GM18507 (cell line): Measurements from ENCODE around the gene CASKIN2.
"Not testable (repeated sequence)": the region's sequence is repeated elsewhere in the genome, so short reads cannot be mapped to it uniquely, and the experiment has no call there.

Source experiments
- DNase-seq: peaks from one replicate; pipeline ENCODE4 v3.0.0; 2011; ENCODE audit warnings: low read depth; ENCODE audit not compliant: insufficient read length; ENCODE audit errors: extremely low spot score
- FAIRE-seq: peaks from 2 replicates; lab custom pipeline; 2011; peaks lifted over from hg19 to GRCh38; lab: Jason Lieb, UNC

CASKIN2 gene

GRCh38 chr17:75494326-75494877 is 20.9 kb downstream of the CASKIN2 start:
- no peak for FAIRE-seq

DNA sequence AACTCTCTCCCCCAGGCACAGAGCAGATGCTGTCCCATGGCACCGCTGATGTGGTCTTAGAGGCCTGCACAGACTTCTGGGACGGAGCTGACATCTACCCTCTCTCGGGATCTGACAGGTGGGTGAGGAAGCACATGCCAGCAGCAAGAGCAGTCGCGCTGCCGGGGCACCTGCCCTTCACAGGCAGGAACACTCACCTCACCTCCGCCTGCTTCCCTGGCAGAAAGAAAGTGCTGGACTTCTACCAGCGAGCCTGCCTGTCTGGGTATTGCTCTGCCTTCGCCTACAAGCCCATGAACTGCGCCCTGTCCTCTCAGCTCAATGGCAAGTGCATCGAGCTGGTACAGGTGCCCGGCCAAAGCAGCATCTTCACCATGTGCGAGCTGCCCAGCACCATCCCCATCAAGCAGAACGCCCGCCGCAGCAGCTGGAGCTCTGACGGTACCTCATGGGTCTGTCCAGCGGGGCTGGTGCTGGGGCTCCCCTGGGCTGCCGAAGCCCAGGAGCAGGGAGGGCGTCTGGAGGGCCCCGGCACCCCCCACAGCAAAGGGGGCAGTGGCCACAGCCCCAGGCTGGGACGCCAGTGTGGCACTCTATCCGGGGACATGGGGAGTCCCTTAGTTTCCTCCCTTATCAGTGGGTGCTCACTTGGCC is 21.7 kb downstream of the CASKIN2 start:
- DNase-seq, result no peak
- no peak for FAIRE-seq

More at GRCh38 chr17:75494326-75494877, 20.9 kb downstream of the CASKIN2 start:
- DNase-seq, result no peak

GRCh38 chr17:75492555-75493168 is 22.7 kb downstream of the CASKIN2 start:
- DNase-seq (no peak), FAIRE-seq (no peak)

DNA sequence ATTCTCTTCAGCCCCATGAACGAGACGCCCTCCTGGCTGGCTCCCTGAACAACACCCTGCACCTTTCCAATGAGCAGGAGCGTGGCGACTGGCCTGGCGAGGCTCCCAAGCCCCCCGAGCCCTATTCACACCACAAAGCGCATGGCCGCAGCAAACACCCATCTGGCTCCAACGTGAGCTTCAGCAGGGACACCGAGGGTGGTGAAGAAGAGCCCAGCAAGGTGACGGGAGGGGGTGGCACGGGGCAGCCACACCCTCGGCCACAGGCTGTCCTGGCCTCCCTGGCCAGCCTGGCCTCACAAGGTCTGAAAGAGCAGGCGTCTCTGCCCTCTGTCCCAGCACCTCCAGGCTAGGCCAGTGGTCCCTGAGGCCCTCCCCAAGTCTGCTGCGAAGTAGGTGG is 23.7 kb downstream of the CASKIN2 start:
- FAIRE-seq (no peak), DNase-seq (no peak)

- DNase-seq, result no peak
- no peak for FAIRE-seq
These were observed 24.2 kb downstream of the CASKIN2 start for GRCh38 chr17:75490953-75491649.

DNA sequence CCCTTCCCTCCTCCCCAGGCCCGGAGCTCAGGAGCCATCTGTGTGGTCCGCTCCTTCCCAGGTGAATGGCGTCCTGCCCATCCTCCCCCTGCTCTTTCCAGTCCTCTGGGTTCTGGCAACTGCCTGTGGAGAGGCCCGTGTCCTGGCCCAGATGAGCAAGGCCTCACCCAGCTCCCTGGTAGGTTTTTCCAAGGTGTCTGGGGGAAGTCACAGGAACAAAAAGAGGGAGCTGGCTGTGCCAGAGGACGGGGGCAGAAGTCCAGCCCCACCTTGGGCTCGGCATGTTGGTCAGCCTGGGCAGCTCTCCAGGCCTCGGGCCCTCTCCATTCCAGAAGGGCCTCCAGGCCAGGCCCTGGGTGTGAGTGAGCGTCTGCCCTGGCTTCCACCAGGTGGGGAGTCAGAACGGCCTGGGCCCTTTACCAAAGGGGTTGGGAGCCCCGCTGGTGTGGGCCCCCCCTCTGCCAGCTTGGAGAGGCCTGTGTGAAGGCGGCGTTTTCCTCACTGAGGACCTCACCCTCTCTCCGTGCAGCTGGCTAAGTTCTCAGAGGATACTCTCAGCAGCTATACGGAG is 25.1 kb downstream of the CASKIN2 start:
- FAIRE-seq, result no peak
- DNase-seq, result no peak

- DNase-seq, result no peak
- FAIRE-seq, result no peak
These were observed 25.8 kb downstream of the CASKIN2 start for GRCh38 chr17:75489511-75489955.

- no peak for FAIRE-seq
- no peak for DNase-seq
These were observed 26.4 kb downstream of the CASKIN2 start for GRCh38 chr17:75488693-75489510.

GRCh38 chr17:75487351-75488070 is 27.8 kb downstream of the CASKIN2 start:
- peak; percentile 84 for FAIRE-seq
- peak; percentile 65 for DNase-seq

GRCh38 chr17:75486951-75487350 is 28.4 kb downstream of the CASKIN2 start:
- DNase-seq (no peak), FAIRE-seq (no peak)

GRCh38 chr17:75486151-75486550 is 29.2 kb downstream of the CASKIN2 start:
- DNase-seq, result no peak
- no peak for FAIRE-seq

DNA sequence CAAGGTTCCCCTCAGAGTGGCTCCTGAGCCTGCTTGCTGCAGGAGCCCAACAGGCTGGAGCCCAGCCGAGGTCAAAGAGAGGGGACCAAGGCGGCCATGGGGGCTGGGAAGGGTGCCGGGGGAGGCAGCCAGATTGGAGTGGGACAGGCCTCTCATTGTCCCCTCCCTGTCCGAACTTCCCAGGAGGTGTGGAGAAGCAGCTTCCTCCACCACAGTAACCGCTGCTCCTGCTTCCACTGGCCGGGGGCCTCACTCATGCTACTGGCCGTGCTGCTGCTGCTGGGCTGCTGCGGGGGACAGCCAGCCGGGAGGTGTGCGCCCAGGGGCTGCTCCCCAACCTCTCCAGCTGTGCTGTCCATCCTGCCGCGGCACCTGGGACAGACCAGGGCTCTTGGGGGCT is 29.6 kb downstream of the CASKIN2 start:
- no peak for DNase-seq
- FAIRE-seq, result no peak

DNA sequence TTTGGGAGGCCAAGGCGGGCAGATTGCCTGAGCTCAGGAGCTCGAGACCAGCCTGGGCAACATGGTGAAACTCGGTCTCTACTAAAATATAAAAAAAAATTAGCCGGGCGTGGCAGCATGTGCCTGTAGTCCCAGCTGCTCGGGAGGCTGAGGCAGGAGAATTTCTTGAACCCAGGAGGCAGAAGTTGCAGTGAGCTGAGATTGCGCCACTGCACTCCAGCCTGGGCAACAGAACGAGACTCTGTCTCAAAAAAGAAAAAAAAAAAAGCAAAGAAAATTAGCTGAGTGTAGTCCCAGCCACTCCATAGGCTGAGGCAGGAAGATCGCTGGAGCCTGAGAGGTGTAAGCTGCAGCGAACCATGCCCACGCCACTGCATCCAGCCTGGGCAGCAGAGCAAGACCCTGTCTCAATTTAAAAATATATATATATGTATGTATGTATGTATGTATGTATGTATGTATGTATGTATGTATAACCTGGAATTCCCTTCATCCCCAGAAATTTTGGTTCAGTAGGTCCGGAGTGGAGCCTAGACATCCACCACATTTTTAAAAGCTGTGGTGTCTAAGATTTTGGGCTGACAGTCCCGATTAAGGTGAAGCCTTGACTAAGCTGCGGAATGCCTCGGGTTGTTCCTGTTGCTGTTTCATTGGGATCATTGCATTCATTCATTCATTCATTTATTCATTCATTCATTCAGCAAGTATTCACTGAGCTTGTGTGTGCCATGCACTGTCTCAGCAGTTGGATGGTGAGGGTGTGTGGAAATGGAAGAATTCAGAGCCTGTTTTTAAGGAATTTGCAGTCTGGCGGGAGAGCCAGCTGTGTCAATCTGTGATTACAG is 33.0 kb downstream of the CASKIN2 start:
- DNase-seq, result no peak
- FAIRE-seq, result no peak

GRCh38 chr17:75481194-75482068 is 33.9 kb downstream of the CASKIN2 start:
- DNase-seq (no peak), FAIRE-seq (no peak)

GRCh38 chr17:75480281-75480680 is 35.1 kb downstream of the CASKIN2 start:
- DNase-seq (no peak), FAIRE-seq (no peak)

GRCh38 chr17:75478508-75478907 is 36.8 kb downstream of the CASKIN2 start:
- FAIRE-seq, result no peak
- no peak for DNase-seq

DNA sequence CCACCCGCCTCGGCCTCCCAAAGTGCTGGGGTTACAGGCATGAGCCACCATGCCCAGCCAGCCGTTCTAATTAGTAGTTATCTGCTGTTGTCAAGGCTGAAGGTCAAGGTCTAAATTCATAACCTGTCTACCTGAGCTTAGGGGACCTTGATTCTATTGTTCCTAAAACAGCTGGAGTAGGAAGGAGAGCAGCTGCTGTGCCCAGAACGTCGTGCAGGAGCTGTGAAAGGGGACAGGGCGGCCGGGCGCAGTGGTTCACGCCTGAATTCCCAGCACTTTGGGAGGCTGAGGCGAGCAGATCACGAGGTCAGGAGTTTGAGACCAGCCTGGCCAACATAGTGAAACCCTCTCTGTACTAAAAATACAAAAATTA is 37.9 kb downstream of the CASKIN2 start:
- not testable (repeated sequence) for DNase-seq, FAIRE-seq
